Prostate gland (tissue), 2 donors: Measurements from ENCODE around the gene ATP1B1.

Experiments
- CTCF ChIP-seq, 4 experiments: fragments of 200-600 bp in 2 of 4; fragments of 450-650 bp in 2 of 4; sonication (generic) in 2 of 4; IDR thresholded peaks; 1 replicate in 3 of 4; 2 replicates in 1 of 4; pipeline ENCODE4 v1.5.1; 2016 to 2019; ENCODE audit warnings: antibody characterized with exemption in 4 of 4, mild to moderate bottlenecking in 2 of 4, moderate library complexity in 2 of 4
- POLR2A ChIP-seq: fragments of 450-650 bp; IDR thresholded peaks from one replicate; pipeline ENCODE4 v1.6.1; 2016; ENCODE audit warnings: antibody characterized with exemption, mild to moderate bottlenecking

GRCh38 chr1:169064103-169064502, 42.4 kb upstream of the ATP1B1 start:
- TF ChIP-seq CTCF (IDR thresholded peaks at IDR 0.05) (no peak), POLR2A (no peak)
